Smooth muscle cell of the brain vasculature (primary cell): ENCODE data around the gene INHBB.
A peak's percentile ranks its signal among the peaks of the same experiment; 100 is the strongest.

ENCODE experiments used
- DNase-seq: peaks from one replicate; pipeline ENCODE4 v3.0.0-alpha.2; 2012; ENCODE audit warnings: low read depth, low spot score

The INHBB gene

DNA sequence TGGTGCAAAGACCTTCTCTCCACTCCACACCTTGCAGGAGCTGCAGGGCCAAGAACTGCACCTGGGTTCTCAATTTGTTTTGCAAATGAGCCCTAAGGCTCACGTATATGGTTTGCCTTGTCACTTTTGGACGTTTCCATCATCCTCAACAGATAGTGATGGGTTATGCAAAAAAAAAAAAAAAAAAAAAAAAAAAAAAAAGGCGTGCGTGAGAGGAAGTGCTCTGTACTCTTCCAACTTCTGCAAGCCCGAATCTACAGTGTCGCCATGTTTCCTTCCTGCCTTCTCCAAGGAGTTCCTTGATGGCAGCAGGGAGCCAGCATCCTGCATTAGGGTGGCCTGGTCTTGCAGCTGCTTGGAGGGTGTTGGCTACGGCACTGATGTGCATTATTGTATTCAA is 4.0 kb upstream of the INHBB start:
- no peak for DNase-seq

GRCh38 chr2:120342446-120342845 is 3.5 kb upstream of the INHBB start:
- no peak for DNase-seq

DNA sequence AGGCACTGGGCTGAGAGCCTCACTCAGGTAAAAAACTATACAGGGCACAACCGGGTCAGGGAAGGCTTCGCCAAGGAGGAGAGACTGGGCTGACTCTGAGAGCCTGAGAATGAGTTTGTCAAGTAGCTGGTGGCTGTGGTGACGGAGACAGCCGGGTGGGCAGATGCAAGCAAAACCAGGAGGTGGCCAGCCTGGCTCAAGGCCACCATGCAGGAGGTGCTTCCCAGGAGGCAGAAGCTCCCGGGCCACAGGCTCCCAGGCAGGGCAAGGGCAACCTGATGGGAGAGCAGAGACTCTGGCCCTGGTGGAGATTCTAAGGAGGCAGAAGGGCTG is 2.9 kb upstream of the INHBB start:
- no peak for DNase-seq

GRCh38 chr2:120343433-120344105 is 2.4 kb upstream of the INHBB start:
- DNase-seq = peak; percentile 23

DNA sequence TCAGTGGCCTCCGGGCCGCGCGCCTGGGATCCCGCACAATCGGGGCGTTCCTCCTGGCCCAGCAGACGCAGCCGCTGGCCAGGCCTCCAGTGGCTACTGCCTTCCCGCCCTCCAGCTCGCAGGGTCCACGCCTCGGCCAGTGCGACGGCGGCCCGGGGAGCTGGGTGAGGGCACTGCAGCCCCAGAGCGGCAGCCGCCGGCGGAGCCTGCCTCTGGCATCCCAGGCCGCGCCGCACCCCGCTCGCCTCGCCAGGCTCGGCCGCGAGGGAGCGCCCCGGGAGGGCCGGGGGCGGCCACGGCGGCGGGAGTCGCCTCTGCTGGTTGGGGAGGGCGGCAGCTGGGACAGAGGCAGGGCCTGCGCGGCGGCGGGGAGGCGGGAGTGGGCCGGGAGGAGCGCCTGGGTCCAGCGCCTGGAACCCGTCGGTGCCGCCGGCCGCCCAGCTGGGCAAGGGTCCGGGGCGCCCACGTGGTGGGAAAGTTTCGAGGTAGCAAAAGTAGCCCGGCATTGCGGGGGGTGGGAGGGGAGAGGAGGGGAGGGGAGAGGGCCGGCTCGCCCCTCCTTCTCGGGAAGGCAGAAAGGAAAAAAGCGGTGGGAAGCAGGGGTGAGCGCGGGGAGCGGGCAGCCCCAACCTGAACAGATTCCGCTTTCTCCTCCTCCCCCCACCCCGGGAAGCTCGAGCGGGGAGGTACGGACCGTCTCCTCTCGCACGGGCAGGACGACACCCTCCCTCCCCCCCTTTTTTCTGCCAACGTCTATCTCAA is 1.5 kb upstream of the INHBB start:
- DNase-seq = no peak

- DNase-seq = no peak
Observed at GRCh38 chr2:120344976-120345581, 857 bp upstream of the INHBB start.

GRCh38 chr2:120345608-120346007 is 328 bp upstream of the INHBB start:
- no peak for DNase-seq

DNA sequence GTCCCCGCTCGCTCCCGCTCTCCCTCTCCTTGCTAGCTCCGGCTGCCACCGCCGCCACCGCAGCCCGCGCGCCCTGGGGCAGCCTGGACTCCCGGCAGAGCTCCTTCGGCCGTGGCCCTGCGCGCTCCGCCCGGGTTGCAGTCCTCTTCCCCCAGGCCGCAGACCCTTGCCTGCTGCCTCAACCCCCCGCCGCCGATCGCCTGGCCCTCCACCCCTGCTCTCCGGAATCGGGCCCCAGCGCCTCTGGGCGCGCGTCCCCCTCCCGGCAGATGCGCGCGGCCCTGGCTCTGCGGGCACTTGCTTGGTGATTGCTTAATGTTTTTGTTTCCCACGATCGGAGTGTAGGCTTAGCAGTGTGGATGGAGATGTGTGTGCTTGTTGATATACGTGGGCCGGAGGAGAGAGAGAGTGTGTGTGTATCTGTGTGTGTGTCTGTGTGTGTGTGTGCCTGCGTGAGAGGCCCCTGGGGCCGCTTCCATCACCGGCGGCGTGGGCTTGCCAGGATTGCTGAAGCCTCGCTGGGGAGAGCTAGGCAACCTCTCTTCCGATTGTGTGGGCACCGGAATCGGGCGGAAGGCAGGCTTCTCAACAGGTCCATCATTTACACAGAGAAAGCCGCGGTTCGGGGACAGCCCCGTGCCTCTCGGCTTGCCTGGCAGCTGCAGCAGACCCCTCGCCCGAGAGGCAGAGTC is 877 bp downstream of the INHBB start:
- no peak for DNase-seq

DNA sequence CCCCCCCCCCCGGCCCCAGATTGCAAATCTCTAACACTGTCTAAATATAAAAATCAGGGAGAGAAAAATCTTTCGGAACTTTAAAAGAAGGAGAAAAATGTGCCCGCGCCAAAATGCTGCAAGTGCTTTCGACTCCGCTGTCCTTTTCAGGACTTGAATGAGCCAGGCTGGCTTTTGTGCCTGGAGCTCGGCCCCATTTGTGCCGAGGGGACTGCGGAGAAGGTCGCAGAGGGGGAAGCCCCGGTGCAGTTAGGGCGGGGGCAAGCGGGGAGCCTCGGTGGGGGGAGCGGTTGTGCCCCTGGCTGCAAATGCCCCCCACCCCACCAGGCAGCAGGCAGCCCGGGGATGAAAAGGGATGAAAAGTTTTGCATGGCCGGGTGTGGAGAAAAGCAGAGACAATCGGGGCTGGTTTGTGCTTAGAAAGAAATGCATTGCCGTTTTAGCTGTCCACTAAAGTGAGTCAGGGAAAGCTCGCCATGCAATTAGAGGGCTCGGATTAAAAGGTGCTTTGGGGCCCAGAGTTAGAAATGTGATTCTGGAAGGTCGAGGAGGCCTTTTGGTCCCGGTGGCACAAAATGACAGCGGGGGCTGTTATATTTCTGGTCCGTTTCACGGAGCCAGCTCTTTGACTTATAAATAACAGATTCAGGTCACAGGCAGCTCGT is 1.6 kb downstream of the INHBB start:
- no peak for DNase-seq

DNA sequence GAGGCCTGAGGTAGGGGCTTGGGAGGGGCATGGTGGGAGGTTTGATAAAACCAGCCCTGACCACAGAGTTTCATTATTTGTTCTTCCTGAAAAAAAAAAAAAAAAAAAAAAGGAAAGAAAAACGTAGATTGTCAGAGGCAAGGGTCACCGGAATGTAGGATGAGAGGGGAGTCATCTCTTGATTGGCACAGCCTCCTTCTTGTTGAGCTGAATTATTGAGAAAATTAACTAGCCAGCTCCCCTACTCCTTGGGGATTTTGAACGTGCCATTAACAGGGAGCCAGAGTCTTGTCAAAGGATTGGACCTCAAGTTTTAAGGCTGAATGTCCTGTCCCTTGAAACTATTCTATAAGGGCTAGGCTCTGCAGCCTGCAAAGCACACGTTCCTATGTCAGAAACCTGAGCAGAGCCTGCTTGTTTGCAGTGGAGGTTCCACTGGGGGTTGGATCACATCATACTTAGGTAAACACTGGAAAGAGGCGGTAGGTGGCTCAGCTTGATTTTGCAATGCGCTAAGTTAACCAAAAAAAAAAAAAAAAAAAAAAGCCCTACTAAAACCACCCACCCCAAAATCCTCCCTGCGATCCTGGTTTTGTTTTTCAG is 2.3 kb downstream of the INHBB start:
- DNase-seq = no peak

GRCh38 chr2:120348737-120349439 is 3.0 kb downstream of the INHBB start:
- DNase-seq = no peak

- no peak for DNase-seq
Observed at GRCh38 chr2:120349440-120349921, 3.5 kb downstream of the INHBB start.

DNA sequence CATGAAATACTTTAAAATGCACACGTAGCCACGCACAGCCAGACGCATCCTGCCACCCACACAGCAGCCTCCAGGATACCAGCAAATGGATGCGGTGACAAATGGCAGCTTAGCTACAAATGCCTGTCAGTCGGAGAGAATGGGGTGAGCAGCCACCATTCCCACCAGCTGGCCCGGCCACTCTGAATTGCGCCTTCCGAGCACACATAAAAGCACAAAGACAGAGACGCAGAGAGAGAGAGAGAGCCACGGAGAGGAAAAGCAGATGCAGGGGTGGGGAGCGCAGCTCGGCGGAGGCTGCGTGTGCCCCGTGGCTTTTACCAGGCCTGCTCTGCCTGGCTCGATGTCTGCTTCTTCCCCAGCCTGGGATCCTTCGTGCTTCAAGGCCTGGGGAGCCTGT is 4.1 kb downstream of the INHBB start:
- no peak for DNase-seq

DNA sequence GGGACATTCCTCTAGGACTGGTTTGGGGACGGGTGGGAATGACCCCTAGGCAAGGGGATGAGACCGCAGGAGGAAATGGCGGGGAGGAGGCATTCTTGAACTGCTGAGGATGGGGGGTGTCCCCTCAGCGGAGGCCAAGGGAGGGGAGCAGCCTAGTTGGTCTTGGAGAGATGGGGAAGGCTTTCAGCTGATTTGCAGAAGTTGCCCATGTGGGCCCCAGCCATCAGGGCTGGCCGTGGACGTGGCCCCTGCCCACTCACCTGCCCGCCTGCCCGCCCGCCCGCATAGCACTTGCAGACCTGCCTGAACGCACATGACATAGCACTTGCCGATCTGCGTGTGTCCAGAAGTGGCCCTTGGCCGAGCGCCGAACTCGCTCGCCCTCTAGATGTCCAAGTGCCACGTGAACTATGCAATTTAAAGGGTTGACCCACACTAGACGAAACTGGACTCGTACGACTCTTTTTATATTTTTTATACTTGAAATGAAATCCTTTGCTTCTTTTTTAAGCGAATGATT is 4.9 kb downstream of the INHBB start:
- DNase-seq = no peak

GRCh38 chr2:120352696-120353590 is 7.0 kb downstream of the INHBB start:
- DNase-seq = no peak

DNA sequence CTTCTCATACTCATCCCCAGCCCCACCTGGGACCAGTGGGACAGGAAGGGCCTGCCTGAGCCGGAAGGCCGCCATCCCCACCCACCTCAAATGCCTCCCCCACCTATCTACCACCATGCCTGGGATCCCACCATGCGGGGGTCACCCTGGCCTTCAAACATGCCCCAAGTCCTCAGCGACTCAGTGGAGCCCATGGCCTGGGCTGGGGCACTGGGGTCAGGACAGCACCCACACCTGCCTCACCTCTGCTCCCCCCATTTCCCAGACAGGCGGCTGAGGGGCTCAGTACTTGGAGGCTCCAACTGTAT is 7.6 kb downstream of the INHBB start:
- DNase-seq = no peak

DNA sequence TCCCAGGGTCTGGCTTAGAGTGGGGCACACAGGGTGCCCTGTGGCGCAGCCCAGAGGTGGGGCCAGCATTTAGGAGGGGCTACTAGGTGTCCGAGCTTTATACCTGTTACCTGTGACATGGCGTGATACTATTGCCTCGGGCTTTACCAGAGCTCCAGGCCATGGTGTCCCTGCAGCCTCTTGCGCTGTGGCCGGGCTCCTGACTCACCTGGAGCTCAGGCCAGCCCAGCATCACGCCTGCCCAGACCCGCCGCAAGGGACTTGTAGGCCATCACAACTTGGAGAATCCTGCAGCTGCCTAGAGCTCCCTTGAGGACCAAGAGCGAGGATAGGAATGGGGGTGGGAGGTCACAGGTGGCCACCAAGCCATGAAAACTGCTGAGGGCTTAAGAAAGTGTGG is 8.0 kb downstream of the INHBB start:
- DNase-seq = no peak

- no peak for DNase-seq
Observed at GRCh38 chr2:120354467-120354866, 8.5 kb downstream of the INHBB start.

- DNase-seq = no peak
Observed at GRCh38 chr2:120354935-120355779, 9.2 kb downstream of the INHBB start.
